Spleen (tissue), 3 donors: ENCODE measurements around the gene KCNJ12.

Experiments used
- POLR2A ChIP-seq, 3 donors: fragments of 450-650 bp; IDR thresholded peaks; one replicate each; pipeline ENCODE4 v1.5.1; 2017; ENCODE audit warnings: antibody characterized with exemption in 3 of 3, mild to moderate bottlenecking in 1 of 3
- POLR2AphosphoS5 ChIP-seq, 3 donors: sonication (generic); formaldehyde crosslinking; IDR thresholded peaks; one replicate each; pipeline ENCODE4 v1.5.1; 2017; ENCODE audit warnings: antibody characterized with exemption in 3 of 3

GRCh38 chr17:21395764-21396163 is 19.6 kb downstream of the KCNJ12 start:
- TF ChIP-seq POLR2A (IDR thresholded peaks at IDR 0.05) (no peak), POLR2AphosphoS5 (IDR thresholded peaks at IDR 0.05) (no peak)
